ENCODE measurements around the gene FAM167B. TPM values are rescaled to one million over a fixed set of nuclear protein-coding genes. Genes with fewer than 3 reads are reported as not detected.
"Not testable (repeated sequence)": the region's sequence is repeated elsewhere in the genome, so short reads cannot be mapped to it uniquely, and the experiment has no call there.

Gene FAM167B
- total and polyA plus RNA-seq, 12 donors, result 1.0 to 17.3 (median 4.5) TPM

DNA sequence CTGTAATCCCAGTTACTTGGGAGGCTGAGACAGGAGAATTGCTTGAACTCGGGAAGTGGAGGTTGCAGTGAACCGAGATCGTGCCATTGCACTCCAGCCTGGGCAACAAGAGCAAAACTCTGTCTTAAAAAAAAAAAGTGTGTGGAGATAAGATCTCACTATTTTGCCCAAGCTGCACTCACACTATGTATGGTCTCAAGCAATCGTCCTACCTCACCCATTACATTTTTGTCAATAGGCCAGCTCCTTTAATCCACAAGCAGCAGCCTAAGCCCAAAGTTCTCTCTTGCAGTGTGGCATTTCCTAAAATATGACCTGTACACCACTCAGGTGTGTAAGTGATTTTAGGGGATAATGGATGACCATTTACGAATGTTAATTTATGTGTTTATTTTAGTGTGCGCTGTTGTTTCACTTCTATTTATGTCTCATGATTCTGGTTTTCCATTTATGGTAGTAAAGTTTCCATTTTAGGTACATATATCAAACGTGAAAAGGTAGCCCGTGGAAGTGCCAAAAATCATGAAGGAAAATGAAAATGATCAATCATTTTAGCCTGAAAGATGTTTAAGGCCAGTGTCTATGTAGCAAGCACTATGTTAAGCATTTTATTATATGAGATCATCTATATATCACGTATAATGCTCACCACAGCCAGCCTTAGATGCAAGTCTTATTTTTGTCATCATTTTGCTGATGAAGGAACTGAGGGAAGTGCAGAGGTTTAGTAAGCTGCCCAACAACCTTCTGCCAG lies 9.6 kb downstream of the FAM167B start:
- peaks cover 0 to 18% (median 13%) of the 10 kb centered on the region in 9 donors for H3K4me1 ChIP-seq
- 83 to 88% methylated on average over 9 of the region's 9 CpGs for whole genome bisulfite sequencing, 2 donors
- no peak for ATAC-seq

DNA sequence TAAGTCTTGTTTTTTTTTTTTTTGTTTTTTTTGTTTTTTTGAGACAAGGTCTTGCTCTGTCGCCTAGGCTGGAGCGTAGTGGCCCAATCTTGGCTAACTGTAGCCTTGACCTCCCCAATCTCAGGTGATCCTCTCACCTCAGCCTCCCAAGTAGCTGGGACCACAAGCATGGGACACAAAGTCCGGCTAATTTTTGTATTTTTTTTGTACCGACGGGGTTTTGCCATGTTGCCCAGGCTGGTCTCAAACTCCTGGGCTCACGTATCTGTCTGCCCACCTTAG lies 10.1 kb downstream of the FAM167B start:
- no peak overlapping the region for H3K4me3 ChIP-seq
- H3K36me3 ChIP-seq, result no peaks in the 10 kb centered on the region
- ATAC-seq, result no peak
- H3K27me3 ChIP-seq, result peaks cover 0 to 6% (median 0%) of the 10 kb centered on the region in 7 donors
- no peak for DNase-seq
- WGBS, 2 donors, result 94 to 98% methylated on average over 6 of the region's 6 CpGs
- peak overlapping the region in 1 of 10 donors; percentile 92 for H3K27ac ChIP-seq
- intact Hi-C loops (cut with DNase I), result no loop called here
- no peaks in the 10 kb centered on the region for H3K9me3 ChIP-seq
- TF ChIP-seq, protein P1, sequence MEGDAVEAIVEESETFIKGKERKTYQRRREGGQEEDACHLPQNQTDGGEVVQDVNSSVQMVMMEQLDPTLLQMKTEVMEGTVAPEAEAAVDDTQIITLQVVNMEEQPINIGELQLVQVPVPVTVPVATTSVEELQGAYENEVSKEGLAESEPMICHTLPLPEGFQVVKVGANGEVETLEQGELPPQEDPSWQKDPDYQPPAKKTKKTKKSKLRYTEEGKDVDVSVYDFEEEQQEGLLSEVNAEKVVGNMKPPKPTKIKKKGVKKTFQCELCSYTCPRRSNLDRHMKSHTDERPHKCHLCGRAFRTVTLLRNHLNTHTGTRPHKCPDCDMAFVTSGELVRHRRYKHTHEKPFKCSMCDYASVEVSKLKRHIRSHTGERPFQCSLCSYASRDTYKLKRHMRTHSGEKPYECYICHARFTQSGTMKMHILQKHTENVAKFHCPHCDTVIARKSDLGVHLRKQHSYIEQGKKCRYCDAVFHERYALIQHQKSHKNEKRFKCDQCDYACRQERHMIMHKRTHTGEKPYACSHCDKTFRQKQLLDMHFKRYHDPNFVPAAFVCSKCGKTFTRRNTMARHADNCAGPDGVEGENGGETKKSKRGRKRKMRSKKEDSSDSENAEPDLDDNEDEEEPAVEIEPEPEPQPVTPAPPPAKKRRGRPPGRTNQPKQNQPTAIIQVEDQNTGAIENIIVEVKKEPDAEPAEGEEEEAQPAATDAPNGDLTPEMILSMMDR (IDR thresholded peaks at IDR 0.05), result no peak
- H3K4me1 ChIP-seq, result peaks cover 0 to 14% (median 9%) of the 10 kb centered on the region in 9 donors

More for the DNA sequence above, 9.6 kb downstream of the FAM167B start:
- TF ChIP-seq, protein P1 (IDR thresholded peaks at IDR 0.05), result no peak
- Histone ChIP-seq H3K36me3 (no peaks in the 10 kb centered on the region), H3K9me3 (no peaks in the 10 kb centered on the region), H3K27me3 (peaks cover 0 to 6% (median 0%) of the 10 kb centered on the region in 7 donors), H3K4me3 (peak overlapping the region in 1 of 10 donors; percentile 54), H3K27ac (peak overlapping the region in 1 of 10 donors; percentile 92)
- intact Hi-C loops (cut with DNase I), result no loop called here
- DNase-seq, result no peak

DNA sequence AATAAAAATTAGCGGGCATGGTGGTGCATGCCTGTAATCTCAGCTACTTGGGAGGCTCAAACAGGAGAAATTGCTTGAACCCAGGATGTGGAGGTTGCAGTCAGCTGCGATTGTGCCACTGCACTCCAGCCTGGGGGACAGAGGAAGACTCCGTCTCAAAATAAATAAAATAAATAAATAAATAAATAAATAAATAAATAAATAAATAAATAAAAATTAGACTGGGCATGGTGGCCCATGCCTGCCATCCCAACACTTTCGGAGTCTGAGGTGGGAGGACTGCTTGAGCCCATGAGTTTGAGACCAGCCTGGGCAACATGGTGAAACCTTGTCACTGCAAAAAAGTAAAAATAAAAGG lies 16.2 kb downstream of the FAM167B start:
- H3K27me3 ChIP-seq; intact Hi-C loops (cut with DNase I); H3K27ac ChIP-seq; DNase-seq; H3K9me3 ChIP-seq; H3K36me3 ChIP-seq; H3K4me3 ChIP-seq; ATAC-seq: not testable (repeated sequence)
- H3K4me1 ChIP-seq, result peaks cover 0 to 18% (median 0%) of the 10 kb centered on the region in 9 donors
- WGBS, 2 donors, result 95 to 96% methylated on average over 4 of the region's 4 CpGs

DNA sequence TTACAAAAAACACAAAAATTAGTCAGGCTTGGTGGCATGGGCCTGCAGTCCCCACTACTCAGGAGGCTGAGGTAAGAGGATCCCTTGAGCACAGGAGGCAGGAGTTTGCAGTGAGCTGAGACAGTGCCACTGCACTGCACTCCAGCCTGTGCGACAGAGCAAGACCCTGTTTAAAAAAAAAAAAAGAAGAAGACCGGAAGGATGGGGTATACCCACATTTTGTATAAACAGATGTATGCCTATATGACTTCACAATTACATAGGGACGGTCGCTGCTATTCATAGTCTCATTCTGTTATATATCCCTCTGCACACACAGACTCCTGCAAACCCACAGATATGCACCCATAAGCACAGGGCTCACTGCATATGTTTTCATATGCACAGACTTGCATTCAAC lies 16.7 kb downstream of the FAM167B start:
- Histone ChIP-seq H3K36me3 (no peaks in the 10 kb centered on the region), H3K27me3 (no peaks in the 10 kb centered on the region), H3K4me1 (peaks cover 0 to 18% (median 0%) of the 10 kb centered on the region in 9 donors), H3K27ac (no peak overlapping the region), H3K4me3 (no peak overlapping the region), H3K9me3 (no peaks in the 10 kb centered on the region)
- intact Hi-C loops (cut with DNase I), result no loop called here
- WGBS, 2 donors, result 90 to 91% methylated on average over 4 of the region's 4 CpGs
- TF ChIP-seq, protein P1 (IDR thresholded peaks at IDR 0.05), result no peak
- ATAC-seq, result no peak
- no peak for DNase-seq

DNA sequence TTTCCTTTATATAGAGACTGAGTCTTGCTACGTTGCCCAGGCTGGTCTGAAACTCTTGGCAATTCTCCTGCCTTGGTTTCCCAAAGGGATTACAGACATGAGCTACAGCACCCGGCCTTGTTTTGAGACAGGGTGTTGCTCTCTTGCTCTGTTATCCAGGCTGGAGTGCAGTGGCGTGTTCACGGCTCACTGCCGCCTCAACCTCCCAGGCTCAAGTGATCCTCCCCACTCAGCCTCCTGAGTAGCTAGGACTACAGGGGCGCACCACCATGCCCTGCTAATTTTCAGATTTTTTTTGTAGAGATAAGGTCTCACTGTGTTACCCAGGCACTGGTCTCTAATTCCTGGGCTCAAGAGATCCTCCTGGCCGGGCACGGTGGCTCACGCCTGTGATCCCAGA lies 18.8 kb downstream of the FAM167B start:
- no peak for DNase-seq
- TF ChIP-seq, protein P1 (IDR thresholded peaks at IDR 0.05), result no peak
- ATAC-seq, result no peak
- no peak overlapping the region for H3K4me3 ChIP-seq
- H3K9me3 ChIP-seq, result no peaks in the 10 kb centered on the region
- intact Hi-C loops (cut with DNase I), result no loop called here
- H3K27me3 ChIP-seq, result no peaks in the 10 kb centered on the region
- no peak overlapping the region for H3K27ac ChIP-seq
- no peaks in the 10 kb centered on the region for H3K36me3 ChIP-seq
- H3K4me1 ChIP-seq, result peaks cover 0 to 18% (median 0%) of the 10 kb centered on the region in 9 donors
- WGBS, 2 donors, result 92 to 95% methylated on average over 9 of the region's 9 CpGs

All from heart right ventricle (tissue), 16 donors.